Measurements from ENCODE around the gene LGALS7.
"Not testable (repeated sequence)": the region's sequence is repeated elsewhere in the genome, so short reads cannot be mapped to it uniquely, and the experiment has no call there.

The LGALS7 gene

GRCh38 chr19:38773469-38774177 lies at the start of gene LGALS7:
Gene LGALS7, minus strand, starts transcription at chr19:38773517. Its CDS starts 25 bp downstream, at chr19:38773492.
- DNase-seq = no peak

- DNase-seq = not testable (repeated sequence)
Observed at GRCh38 chr19:38821230-38821825, 48.0 kb upstream of the LGALS7 start.

GRCh38 chr19:38819231-38819920 lies 46.1 kb upstream of the LGALS7 start:
- DNase-seq = no peak

- DNase-seq = no peak
Observed at GRCh38 chr19:38817081-38817480, 43.8 kb upstream of the LGALS7 start.

GRCh38 chr19:38816131-38816750 lies 42.9 kb upstream of the LGALS7 start:
- DNase-seq = no peak

DNA sequence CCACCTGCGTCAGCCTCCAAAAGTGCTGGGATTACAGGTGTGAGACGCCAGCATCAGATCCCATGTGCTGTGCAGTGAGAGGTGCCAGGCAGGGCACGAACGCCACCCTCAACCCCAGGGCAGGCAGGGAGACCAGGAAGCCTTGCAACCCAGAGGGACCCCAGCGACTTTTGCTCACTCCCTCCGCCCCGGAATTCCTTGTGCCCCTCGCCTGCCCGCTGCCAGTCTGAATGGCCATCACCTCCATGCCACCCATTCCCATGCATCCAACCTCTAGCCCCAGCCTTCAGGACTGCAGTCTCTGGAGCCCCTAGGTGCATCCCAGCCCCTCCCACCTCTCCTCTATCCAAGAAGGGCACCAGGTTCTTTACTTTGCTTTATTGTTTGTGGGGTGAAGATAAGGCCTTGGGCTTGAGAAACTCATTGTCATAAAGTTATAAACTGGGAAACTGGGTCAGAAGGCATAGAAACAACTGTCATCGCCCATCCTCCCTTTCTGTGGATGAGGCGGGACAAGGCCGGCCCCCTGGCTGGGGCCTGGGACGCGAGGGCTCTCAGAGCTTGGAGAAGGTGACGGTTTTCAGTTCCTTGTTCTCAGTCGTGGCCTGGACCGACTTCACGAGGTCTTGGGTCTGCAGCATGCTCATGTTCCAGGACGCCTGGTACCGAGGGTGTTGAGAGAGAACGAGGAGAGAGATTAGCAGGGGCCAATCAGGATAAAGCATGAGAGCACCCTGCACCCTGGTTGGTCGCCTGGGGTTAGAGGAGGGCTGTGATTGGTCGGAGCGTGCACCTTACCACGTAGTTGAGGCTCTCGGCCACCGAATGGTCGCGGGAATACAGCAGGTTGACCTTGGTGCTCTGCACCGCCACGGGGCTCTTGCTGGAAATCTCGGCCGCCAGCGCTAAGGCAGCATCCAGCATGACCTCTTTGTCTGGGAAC lies 42.0 kb upstream of the LGALS7 start:
- DNase-seq = no peak

DNA sequence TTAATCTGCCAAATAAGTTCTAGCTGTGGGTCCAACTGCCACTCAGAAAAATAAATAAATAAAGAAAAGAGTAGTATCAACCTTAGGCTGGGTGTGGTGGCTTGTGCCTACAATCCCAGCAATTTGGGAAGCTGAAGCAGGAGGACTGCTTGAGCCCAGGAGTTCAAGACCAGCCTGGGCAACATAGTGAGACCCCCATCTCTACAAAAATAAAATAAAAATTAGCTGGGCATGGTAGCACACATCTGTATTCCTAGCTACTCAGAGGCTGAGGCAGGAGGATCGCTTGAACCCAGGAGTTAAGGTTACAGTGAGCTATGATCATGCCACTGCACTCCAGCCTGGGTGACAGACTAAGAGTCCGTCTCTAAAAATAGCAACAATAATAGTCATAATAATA lies 40.6 kb upstream of the LGALS7 start:
- DNase-seq = not testable (repeated sequence)

GRCh38 chr19:38813323-38813722 lies 40.0 kb upstream of the LGALS7 start:
- no peak for DNase-seq

GRCh38 chr19:38812841-38813320 lies 39.6 kb upstream of the LGALS7 start, which contains the start of gene LGALS4:
Gene LGALS4, minus strand, starts transcription at chr19:38812945. Its CDS starts 59 bp downstream, at chr19:38812886.
- no peak for DNase-seq

DNA sequence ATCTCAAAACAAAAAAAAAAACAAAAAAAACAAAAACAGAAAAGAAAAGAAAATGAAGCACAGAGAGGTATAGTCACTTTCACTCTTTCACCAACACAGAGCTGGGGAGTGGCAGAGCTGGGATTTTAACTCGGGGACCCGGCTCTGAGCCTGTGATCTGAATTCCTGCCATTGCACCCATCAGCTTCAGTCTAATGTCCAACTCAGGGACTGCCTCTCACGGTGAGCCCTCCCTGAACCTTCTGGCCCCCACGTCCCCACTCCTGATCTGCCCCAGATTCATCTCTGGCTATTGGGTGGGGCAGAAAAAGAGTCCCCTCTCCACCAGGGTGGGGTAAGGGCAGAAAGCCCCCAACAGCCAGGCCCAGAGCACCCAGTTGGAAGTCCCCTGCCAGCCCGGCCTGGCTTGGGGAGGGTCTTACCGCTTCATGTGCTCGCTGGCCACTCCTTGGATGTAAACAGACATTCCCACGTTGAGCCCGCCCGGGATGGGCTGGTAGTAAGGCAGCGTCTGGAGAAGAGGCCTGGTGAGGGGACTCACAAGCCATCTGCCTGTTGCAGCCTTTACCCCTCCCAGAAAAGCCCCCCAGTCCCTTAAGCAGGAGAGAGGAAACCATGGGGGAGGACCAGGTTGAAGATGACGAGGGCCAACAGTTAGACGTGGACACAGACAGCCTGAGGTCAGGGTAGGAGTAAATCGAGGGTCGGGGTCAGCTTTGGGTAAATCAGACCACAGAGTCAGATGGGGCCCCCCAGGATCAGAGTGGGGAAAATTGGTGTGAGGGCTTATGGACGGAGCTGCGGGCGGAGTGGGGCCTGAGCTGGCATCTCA lies 38.9 kb upstream of the LGALS7 start:
- DNase-seq = no peak

DNA sequence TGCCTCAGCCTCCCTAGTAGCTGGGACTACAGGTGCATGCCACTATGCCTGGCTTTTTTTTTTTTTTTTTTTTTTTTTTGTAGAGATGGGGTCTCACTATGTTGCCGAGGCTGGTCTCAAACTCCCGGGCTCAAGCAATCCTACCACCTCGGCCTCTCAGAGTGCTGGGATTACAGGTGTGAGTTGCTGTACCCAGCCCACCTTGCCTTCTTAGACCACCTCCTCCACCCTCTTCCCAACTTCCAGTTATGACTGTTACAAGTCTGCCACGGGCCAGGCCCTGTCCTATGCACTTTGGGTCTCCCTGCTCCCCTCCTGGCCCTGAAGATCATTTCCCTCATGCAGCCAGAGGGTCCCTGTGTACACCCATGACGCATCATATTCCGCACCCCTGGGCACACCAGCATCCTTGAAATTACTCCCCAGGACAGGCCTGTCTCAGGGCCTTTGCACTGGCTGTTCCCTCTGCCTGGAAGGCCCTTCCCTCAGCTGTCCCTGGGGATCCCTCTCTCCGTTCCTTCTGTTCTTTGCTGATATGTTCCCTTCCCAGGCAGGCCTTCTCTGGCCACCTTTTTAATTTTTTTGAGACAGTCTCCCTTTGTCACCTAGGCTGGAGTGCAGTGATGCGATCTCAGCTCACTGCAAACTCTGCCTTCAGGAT lies 36.4 kb upstream of the LGALS7 start:
- no peak for DNase-seq

- no peak for DNase-seq
Observed at GRCh38 chr19:38808741-38809140, 35.4 kb upstream of the LGALS7 start.

- not testable (repeated sequence) for DNase-seq
Observed at GRCh38 chr19:38807374-38808098, 34.2 kb upstream of the LGALS7 start.

DNA sequence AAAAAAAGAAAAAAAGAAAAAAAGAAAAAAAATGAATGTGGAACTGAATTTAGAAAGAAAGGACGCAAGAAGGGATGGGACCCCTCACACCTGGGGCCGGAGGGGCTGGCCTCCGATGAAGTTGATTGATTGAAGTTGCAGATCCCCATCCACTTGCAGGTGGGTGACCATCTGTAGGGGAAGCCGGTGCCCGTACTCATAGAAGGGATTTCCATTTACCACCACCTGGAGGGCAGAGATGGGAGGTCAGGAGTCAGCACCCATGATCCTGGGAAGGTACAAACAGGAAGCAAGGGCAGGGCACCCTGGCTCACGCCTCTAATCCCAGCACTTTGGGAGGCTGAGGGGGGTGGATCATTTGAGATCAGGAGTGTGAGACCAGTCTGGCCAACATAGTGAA lies 33.1 kb upstream of the LGALS7 start:
- no peak for DNase-seq

DNA sequence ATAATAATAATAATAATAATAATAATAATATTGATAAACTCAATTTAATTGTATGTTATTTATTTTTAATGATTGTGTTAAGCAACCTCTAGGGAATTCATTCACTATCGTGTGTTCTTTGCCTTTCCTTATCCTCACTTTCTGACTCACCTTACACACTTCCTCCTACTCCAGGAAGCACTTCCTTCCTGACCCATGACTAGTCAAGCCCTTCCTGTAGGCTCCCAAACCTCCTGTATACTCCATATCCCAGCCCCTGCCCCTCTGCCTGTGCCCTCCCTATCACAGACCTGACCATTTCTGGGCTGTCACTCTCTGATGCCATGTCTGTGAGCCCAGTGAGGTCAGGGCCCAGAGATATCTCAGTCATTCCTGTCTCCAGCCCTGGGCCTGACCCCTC lies 31.9 kb upstream of the LGALS7 start:
- no peak for DNase-seq

GRCh38 chr19:38803543-38803942 lies 30.2 kb upstream of the LGALS7 start:
- DNase-seq = no peak

DNA sequence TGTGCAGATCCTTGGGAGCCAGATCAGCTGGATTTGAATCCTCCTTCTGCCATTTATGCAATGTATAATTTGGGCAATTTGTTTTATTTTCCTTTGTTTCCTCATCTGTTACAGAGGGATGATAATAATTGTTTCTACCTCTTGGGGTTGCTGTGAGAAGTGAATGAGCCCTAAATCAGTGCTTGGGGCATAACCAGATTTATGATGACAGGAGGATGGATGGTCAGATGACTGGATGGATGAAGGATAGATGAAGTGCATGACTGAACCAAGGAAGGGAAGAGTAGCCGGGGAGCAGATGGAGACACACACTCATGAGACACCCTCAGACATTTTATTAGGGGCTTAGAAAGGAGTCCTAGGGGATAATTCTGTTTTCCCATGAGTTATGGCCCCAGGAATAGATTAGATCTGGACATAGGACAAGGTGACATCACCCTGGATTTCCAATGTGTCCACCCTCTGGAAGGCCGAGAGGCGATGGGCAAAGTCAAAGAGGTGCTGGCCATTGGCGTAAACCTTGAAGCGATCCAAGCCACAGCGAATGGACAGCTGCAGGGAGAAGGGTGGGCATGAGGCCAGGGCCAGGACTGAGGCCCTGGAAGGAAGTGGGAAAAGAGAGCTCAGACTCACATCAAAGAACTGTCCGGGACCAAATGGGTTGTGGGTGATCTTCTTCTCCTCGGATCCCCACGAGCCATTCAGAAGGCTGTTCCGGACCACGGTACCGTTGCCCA lies 28.2 kb upstream of the LGALS7 start:
- no peak for DNase-seq

DNA sequence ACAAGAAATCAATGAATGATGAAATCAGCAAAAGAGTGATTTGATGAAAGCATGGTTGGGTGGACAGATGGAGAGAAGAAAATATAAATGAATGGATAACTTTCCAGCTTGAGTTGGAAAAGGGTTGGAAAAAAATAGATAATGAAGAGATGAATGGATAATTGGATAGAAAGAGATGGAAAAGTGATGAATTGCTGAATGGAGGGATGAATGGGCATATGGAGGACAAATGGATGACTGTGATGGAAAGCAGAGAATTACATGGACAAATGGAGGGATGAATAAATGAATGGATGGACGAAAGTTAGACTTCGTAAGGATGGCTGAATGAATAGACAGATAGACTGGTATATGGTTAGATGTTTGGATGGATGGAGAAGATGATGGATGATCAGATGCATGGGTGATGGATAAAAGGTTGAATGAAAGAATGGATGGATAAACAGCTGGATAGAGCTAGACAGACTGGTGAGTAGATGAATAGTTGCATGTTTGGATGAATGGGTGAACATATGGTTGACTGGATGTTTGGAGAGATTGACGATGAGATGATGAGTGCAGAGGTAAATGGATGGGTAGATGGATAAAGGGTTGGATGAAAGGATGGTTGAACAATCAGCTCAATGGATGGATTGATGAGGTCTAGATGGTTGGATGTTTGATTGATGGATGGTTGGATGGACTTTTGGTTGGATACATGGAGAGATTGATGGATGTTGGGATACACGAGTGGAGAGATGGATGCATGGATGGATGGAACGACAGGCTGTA lies 27.4 kb upstream of the LGALS7 start:
- DNase-seq = no peak
